Suprapubic skin (tissue), 4 donors: ENCODE data around the gene KCNN4.

Source experiments
- CTCF ChIP-seq, 2 donors: fragments of 200-600 bp in 1 of 2; fragments of 450-650 bp in 1 of 2; sonication (generic) in 1 of 2; IDR thresholded peaks; one replicate each; pipeline ENCODE4 v1.5.1; 2016 to 2019; ENCODE audit warnings: antibody characterized with exemption in 2 of 2, mild to moderate bottlenecking in 1 of 2, moderate library complexity in 1 of 2
- POLR2A ChIP-seq, 2 donors: fragments of 450-650 bp; IDR thresholded peaks; one replicate each; pipeline ENCODE4 v1.6.1; 2017; ENCODE audit warnings: antibody characterized with exemption in 2 of 2, mild to moderate bottlenecking in 2 of 2, moderate library complexity in 2 of 2
- POLR2AphosphoS5 ChIP-seq, 3 donors: sonication (generic); formaldehyde crosslinking; IDR thresholded peaks; one replicate each; pipeline ENCODE4 v1.6.1; 2017; ENCODE audit warnings: antibody characterized with exemption in 3 of 3

- TF ChIP-seq CTCF (IDR thresholded peaks at IDR 0.05) (no peak), POLR2A (IDR thresholded peaks at IDR 0.05) (no peak), POLR2AphosphoS5 (IDR thresholded peaks at IDR 0.05) (no peak)
Observed at GRCh38 chr19:43812688-43813087, 31.9 kb upstream of the KCNN4 start.
